GM12878 (cell line): Measurements from ENCODE around the gene TLDC2. TPM values are rescaled to one million over a fixed set of nuclear protein-coding genes. Genes with fewer than 3 reads are reported as not detected.

ENCODE experiments used
- ATAC-seq: fragments of 200-7000 bp; cut with Tn5 transposase; 3 replicates; pipeline ENCODE4 v1.9.1; 2020; ENCODE audit warnings: mild to moderate bottlenecking, moderate library complexity
- BruUV-seq: library from RNA; stranded (reverse); fragments of 400-500 nt; replicated peaks from 2 replicates; lab custom pipeline; 2021; lab: Mats Ljungman, UMichigan
- CTCF ChIA-PET: fragments of 300-600 bp; sonication (Branson Sonifier 250); formaldehyde crosslinking; extraction: SDS; loops from one replicate; lab custom pipeline; 2021; ENCODE audit warnings: inconsistent platforms; lab: Yijun Ruan, JAX
- POLR2A ChIA-PET: fragments of 350-600 bp; formaldehyde crosslinking; extraction: SDS; loops from one replicate; lab custom pipeline; 2021; ENCODE audit warnings: inconsistent platforms; lab: Charles Lee
- RAD21 ChIA-PET: fragments of 300-600 bp; sonication (Branson Sonifier 250); formaldehyde crosslinking; loops from one replicate; lab custom pipeline; 2023; ENCODE audit warnings: antibody characterized with exemption; ENCODE audit not compliant: unreplicated experiment; lab: Charles Lee
- SMC1A ChIA-PET: fragments of 300-600 bp; sonication (Branson Sonifier 250); formaldehyde crosslinking; loops from one replicate; lab custom pipeline; 2023; ENCODE audit not compliant: unreplicated experiment, uncharacterized antibody; lab: Charles Lee
- DNase-seq: peaks from one replicate; pipeline ENCODE4 v3.0.0-alpha.2; 2011; ENCODE audit warnings: low read depth, low spot score
- FAIRE-seq: peaks from 3 replicates; lab custom pipeline; 2011; peaks lifted over from hg19 to GRCh38; lab: Jason Lieb, UNC
- H2AFZ ChIP-seq: 2 replicates; pipeline ENCODE4 v1.6.0; 2011; ENCODE audit warnings: low read depth, low read length, control low read depth; ENCODE audit not compliant: control insufficient read depth
- H3K27ac ChIP-seq: 2 replicates; pipeline ENCODE4 v1.5.1; 2011; ENCODE audit warnings: control low read depth; ENCODE audit not compliant: control insufficient read depth, insufficient read depth
- H3K27me3 ChIP-seq, 2 experiments: replicated peaks in 1 of 2; 2 replicates each; pipeline versions ENCODE4 v1.6.0 to v1.6.1; 2011; ENCODE audit warnings: low read length in 1 of 2; ENCODE audit not compliant: control insufficient read depth in 2 of 2, insufficient read depth in 2 of 2
- H3K36me3 ChIP-seq, 2 experiments: 2 replicates each; pipeline ENCODE4 v1.5.1; 2011; ENCODE audit warnings: low read length in 1 of 2; ENCODE audit not compliant: control insufficient read depth in 2 of 2, insufficient read depth in 2 of 2
- H3K4me1 ChIP-seq: 2 replicates; pipeline ENCODE4 v1.6.1; 2011; ENCODE audit warnings: mild to moderate bottlenecking, low read length, moderate library complexity, mixed read lengths; ENCODE audit not compliant: control insufficient read depth, insufficient read depth
- H3K4me2 ChIP-seq: 2 replicates; pipeline ENCODE4 v1.6.0; 2011; ENCODE audit warnings: control low read depth; ENCODE audit not compliant: control insufficient read depth, insufficient read depth
- H3K4me3 ChIP-seq: fragments of 200-600 bp; sonication (generic); 2 replicates; pipeline ENCODE4 v1.5.1; 2016
- H3K79me2 ChIP-seq: 2 replicates; pipeline ENCODE4 v1.6.0; 2011; ENCODE audit warnings: low read length; ENCODE audit not compliant: control insufficient read depth, insufficient read depth
- H3K9ac ChIP-seq: 2 replicates; pipeline ENCODE4 v1.8.0; 2011; ENCODE audit warnings: low read length, control low read depth, mixed read lengths; ENCODE audit not compliant: control insufficient read depth, insufficient read depth
- H3K9me3 ChIP-seq: replicated peaks from 3 replicates; pipeline ENCODE4 v1.5.1; 2011; ENCODE audit warnings: mild to moderate bottlenecking, low read length; ENCODE audit not compliant: control insufficient read depth, insufficient read depth
- H4K20me1 ChIP-seq: 2 replicates; pipeline ENCODE4 v1.6.0; 2011; ENCODE audit not compliant: control insufficient read depth, insufficient read depth
- BCL11A ChIP-seq: IDR thresholded peaks from 2 replicates; pipeline ENCODE4 v1.6.1; 2011; ENCODE audit warnings: low read depth, low read length
- BHLHE40 ChIP-seq, 2 experiments: fragments of 450-650 bp in 1 of 2; IDR thresholded peaks; 2 replicates each; pipeline ENCODE4 v1.6.1; 2011 to 2017; ENCODE audit warnings: low read depth in 2 of 2, borderline replicate concordance in 1 of 2, improper control_type of control experiment in 1 of 2, low read length in 1 of 2, mild to moderate bottlenecking in 1 of 2
- BRCA1 ChIP-seq: IDR thresholded peaks from 2 replicates; pipeline ENCODE4 v1.6.1; 2011; ENCODE audit warnings: low read depth, low read length, improper control_type of control experiment
- CREM ChIP-seq: IDR thresholded peaks from 2 replicates; pipeline ENCODE4 v1.6.1; 2014; ENCODE audit warnings: antibody characterized with exemption, low read depth
- EGR1 ChIP-seq, 2 experiments: IDR thresholded peaks; 1 replicate in 1 of 2; 2 replicates in 1 of 2; pipeline ENCODE4 v1.6.1; 2011 to 2012; ENCODE audit warnings: low read depth in 2 of 2, low read length in 2 of 2, borderline replicate concordance in 1 of 2, mild to moderate bottlenecking in 1 of 2, moderate library complexity in 1 of 2
- EP300 ChIP-seq, 2 experiments: fragments of 150-350 bp in 1 of 2; IDR thresholded peaks; 2 replicates each; pipeline ENCODE4 v1.6.1; 2011 to 2012; ENCODE audit warnings: low read depth in 2 of 2, low read length in 2 of 2, borderline replicate concordance in 1 of 2, improper control_type of control experiment in 1 of 2, inconsistent platforms in 1 of 2; ENCODE audit not compliant: control insufficient read depth in 1 of 2
- KAT2A ChIP-seq: conservative IDR thresholded peaks from 2 replicates; pipeline ENCODE4 v1.6.1; 2011; ENCODE audit warnings: low read depth, low read length; ENCODE audit not compliant: control insufficient read depth
- NFYA ChIP-seq: IDR thresholded peaks from 2 replicates; pipeline ENCODE4 v1.6.1; 2011; ENCODE audit warnings: low read depth, mild to moderate bottlenecking, low read length, improper control_type of control experiment, borderline replicate concordance
- NR2C1 ChIP-seq: fragments of 450-650 bp; IDR thresholded peaks from 2 replicates; pipeline ENCODE4 v1.6.1; 2017; ENCODE audit warnings: antibody characterized with exemption, mild to moderate bottlenecking, moderate library complexity
- NR2F1 ChIP-seq: fragments of 450-650 bp; conservative IDR thresholded peaks from 2 replicates; pipeline ENCODE4 v1.6.1; 2017; ENCODE audit warnings: mild to moderate bottlenecking
- RBBP5 ChIP-seq: fragments of 200-600 bp; sonication (generic); conservative IDR thresholded peaks from 2 replicates; pipeline ENCODE4 v1.6.1; 2016
- SMAD1 ChIP-seq: fragments of 450-650 bp; IDR thresholded peaks from 2 replicates; pipeline ENCODE4 v1.6.1; 2018; ENCODE audit warnings: mild to moderate bottlenecking, low read depth; ENCODE audit not compliant: partially characterized antibody
- YY1 ChIP-seq: IDR thresholded peaks from 2 replicates; pipeline ENCODE4 v1.6.1; 2011; ENCODE audit warnings: low read depth, mild to moderate bottlenecking, low read length
- ZNF24 ChIP-seq: fragments of 450-650 bp; IDR thresholded peaks from 2 replicates; pipeline ENCODE4 v1.6.1; 2017; ENCODE audit warnings: antibody characterized with exemption, mild to moderate bottlenecking
- WGBS: methylation state at CpG from one replicate; pipeline ENCODE4 v1.1.6; 2016; ENCODE audit warnings: low lambda C conversion rate; ENCODE audit not compliant: insufficient replicate concordance, insufficient coverage; ENCODE audit errors: missing lambda C conversion rate; 5-methylcytosine and 5-hydroxymethylcytosine counted together
- in situ Hi-C: fragments of 300-500 bp; cut with MboI; formaldehyde crosslinking; loops from 9 replicates; pipeline ENCODE4 v1.14.3; 2018; ENCODE audit warnings: mixed read lengths
- intact Hi-C: fragments of 100-400 bp; cut with micrococcal nuclease; formaldehyde crosslinking; loops from one replicate; pipeline ENCODE4 v1.14.2; 2022; ENCODE audit not compliant: unreplicated experiment
- polyA plus RNA-seq, 11 experiments: library from polyadenylated mRNA; depleted of rRNA in 4 of 11; unstranded in 6 of 11; stranded (reverse) in 5 of 11; fragments of >200 nt; fragmentation: Nextera tagmentation in 4 of 11; fragmentation: Illumina TruSeq in 1 of 11; extraction: Ambion mirVana in 4 of 11; extraction: Trizol in 1 of 11; gene quantifications; 1 replicate in 1 of 11; 2 replicates in 10 of 11; pipeline versions ENCODE4 v1.2.1 to v1.2.3, GENCODE V29; 2011 to 2016; ENCODE audit warnings: inconsistent platforms in 2 of 11, missing spikeins in 2 of 11, low read depth in 1 of 11
- total RNA-seq, 4 experiments: library from RNA; depleted of rRNA in 3 of 4; stranded (reverse); fragments of >200 nt in 3 of 4; fragmentation: Illumina TruSeq in 1 of 4; extraction: Trizol in 1 of 4; gene quantifications; 2 replicates each; pipeline versions ENCODE4 v1.2.1 to v1.2.3, GENCODE V29; 2013 to 2021
- TF ChIP-seq, protein P1 (sequence below): fragments of 450-650 bp; conservative IDR thresholded peaks from 2 replicates; pipeline ENCODE4 v1.6.1; 2017; ENCODE audit warnings: mild to moderate bottlenecking, moderate library complexity
- TF ChIP-seq, protein P2 (sequence below): fragments of 450-650 bp; IDR thresholded peaks from 2 replicates; pipeline ENCODE4 v1.6.1; 2017; ENCODE audit warnings: low read depth, mild to moderate bottlenecking, moderate library complexity
- TF ChIP-seq, protein P3 (sequence below): fragments of 450-650 bp; IDR thresholded peaks from 2 replicates; pipeline ENCODE4 v1.6.1; 2017; ENCODE audit warnings: mild to moderate bottlenecking, moderate library complexity

The TLDC2 gene
- total and polyA plus RNA-seq, 10 of the 15 experiments (the other 5 are each of a cell fraction or from before 2014, with no cell fraction given): 0.05 to 0.41 (median 0.21) TPM

DNA sequence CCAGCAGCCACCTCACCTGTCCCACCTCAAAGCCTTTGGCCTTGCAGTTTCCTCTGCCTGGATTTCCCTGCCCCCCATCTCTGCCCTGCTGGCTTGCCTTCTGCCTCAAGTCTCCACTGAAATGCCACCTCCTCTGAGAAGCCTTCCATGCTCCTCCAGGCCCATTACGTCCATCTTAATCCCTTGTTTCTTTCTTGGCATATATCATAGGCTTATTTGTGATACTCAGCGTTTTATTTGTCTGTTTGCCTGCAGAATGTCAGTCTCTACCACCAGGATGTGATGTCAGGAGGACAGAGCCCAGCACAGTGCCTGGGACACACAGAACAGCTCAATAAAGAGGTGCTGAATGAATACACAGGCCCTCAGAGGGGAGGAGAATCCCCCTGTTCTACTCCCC, 24.4 kb upstream of the TLDC2 start:
- Histone ChIP-seq H3K4me2 (peak overlapping the region; percentile 54; the same call in 1 of the 2 replicates), H3K79me2 (peaks cover 10% of the 10 kb centered on the region), H3K9me3 (peaks cover 2% of the 10 kb centered on the region; the same call in 1 of the 3 replicates), H2AFZ (no peak overlapping the region), H3K9ac (no peak overlapping the region), H3K4me3 (no peak overlapping the region), H3K27ac (peak overlapping the region; percentile 40), H3K4me1 (peaks cover 44% of the 10 kb centered on the region), H4K20me1 (no peaks in the 10 kb centered on the region), H3K27me3 (no peaks in the 10 kb centered on the region), H3K36me3 (no peaks in the 10 kb centered on the region; a peak in 2 of 4 replicates)
- FAIRE-seq (no peak), ATAC-seq (no peak), DNase-seq (no peak)
- intact Hi-C loops (no loop called here), in situ Hi-C loops (no loop called here)
- RAD21 ChIA-PET: interaction anchor here (1.4 to 1.6 kb wide), 2 partner anchors 10 to 15 kb away, joined by 5 to 12 read pairs; no protein-coding TSS in a partner anchor
- BruUV-seq: no TSS peak
- CTCF ChIA-PET: interaction anchor here (1.5 to 25.3 kb wide), 3 partner anchors 10 to 13 kb away, joined by 5 to 349 read pairs (median 6); a partner anchor contains a TSS
- SMC1A ChIA-PET: interaction anchor here (0.7 to 2.1 kb wide), 6 partner anchors 9 to 32 kb away, joined by 3 to 10 read pairs (median 4); a partner anchor contains a TSS
- WGBS: 46% methylated on average over 2 of the region's 2 CpGs
- POLR2A ChIA-PET: interaction anchor here (1.6 to 1.8 kb wide), 2 partner anchors 9 to 10 kb away, joined by 6 to 8 read pairs; no protein-coding TSS in a partner anchor
- TF ChIP-seq EGR1 (IDR thresholded peaks at IDR 0.05; ENCODE audit: borderline replicate concordance in 1 of 2, low read depth in 2 of 2, low read length in 2 of 2): no peak
- TF ChIP-seq, protein P1, sequence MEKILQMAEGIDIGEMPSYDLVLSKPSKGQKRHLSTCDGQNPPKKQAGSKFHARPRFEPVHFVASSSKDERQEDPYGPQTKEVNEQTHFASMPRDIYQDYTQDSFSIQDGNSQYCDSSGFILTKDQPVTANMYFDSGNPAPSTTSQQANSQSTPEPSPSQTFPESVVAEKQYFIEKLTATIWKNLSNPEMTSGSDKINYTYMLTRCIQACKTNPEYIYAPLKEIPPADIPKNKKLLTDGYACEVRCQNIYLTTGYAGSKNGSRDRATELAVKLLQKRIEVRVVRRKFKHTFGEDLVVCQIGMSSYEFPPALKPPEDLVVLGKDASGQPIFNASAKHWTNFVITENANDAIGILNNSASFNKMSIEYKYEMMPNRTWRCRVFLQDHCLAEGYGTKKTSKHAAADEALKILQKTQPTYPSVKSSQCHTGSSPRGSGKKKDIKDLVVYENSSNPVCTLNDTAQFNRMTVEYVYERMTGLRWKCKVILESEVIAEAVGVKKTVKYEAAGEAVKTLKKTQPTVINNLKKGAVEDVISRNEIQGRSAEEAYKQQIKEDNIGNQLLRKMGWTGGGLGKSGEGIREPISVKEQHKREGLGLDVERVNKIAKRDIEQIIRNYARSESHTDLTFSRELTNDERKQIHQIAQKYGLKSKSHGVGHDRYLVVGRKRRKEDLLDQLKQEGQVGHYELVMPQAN: no peak
- TF ChIP-seq NR2F1: no peak
- no peak for TF ChIP-seq BHLHE40 (IDR thresholded peaks at IDR 0.05; ENCODE audit: borderline replicate concordance in 1 of 2, low read depth in 2 of 2, low read length in 1 of 2)
- TF ChIP-seq BRCA1: no peak
- TF ChIP-seq, protein P2, sequence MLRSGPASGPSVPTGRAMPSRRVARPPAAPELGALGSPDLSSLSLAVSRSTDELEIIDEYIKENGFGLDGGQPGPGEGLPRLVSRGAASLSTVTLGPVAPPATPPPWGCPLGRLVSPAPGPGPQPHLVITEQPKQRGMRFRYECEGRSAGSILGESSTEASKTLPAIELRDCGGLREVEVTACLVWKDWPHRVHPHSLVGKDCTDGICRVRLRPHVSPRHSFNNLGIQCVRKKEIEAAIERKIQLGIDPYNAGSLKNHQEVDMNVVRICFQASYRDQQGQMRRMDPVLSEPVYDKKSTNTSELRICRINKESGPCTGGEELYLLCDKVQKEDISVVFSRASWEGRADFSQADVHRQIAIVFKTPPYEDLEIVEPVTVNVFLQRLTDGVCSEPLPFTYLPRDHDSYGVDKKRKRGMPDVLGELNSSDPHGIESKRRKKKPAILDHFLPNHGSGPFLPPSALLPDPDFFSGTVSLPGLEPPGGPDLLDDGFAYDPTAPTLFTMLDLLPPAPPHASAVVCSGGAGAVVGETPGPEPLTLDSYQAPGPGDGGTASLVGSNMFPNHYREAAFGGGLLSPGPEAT: no peak
- no peak for TF ChIP-seq SMAD1
- TF ChIP-seq NR2C1: no peak
- TF ChIP-seq KAT2A: no peak
- TF ChIP-seq RBBP5: no peak
- no peak for TF ChIP-seq CREM
- TF ChIP-seq NFYA: no peak
- TF ChIP-seq, protein P3, sequence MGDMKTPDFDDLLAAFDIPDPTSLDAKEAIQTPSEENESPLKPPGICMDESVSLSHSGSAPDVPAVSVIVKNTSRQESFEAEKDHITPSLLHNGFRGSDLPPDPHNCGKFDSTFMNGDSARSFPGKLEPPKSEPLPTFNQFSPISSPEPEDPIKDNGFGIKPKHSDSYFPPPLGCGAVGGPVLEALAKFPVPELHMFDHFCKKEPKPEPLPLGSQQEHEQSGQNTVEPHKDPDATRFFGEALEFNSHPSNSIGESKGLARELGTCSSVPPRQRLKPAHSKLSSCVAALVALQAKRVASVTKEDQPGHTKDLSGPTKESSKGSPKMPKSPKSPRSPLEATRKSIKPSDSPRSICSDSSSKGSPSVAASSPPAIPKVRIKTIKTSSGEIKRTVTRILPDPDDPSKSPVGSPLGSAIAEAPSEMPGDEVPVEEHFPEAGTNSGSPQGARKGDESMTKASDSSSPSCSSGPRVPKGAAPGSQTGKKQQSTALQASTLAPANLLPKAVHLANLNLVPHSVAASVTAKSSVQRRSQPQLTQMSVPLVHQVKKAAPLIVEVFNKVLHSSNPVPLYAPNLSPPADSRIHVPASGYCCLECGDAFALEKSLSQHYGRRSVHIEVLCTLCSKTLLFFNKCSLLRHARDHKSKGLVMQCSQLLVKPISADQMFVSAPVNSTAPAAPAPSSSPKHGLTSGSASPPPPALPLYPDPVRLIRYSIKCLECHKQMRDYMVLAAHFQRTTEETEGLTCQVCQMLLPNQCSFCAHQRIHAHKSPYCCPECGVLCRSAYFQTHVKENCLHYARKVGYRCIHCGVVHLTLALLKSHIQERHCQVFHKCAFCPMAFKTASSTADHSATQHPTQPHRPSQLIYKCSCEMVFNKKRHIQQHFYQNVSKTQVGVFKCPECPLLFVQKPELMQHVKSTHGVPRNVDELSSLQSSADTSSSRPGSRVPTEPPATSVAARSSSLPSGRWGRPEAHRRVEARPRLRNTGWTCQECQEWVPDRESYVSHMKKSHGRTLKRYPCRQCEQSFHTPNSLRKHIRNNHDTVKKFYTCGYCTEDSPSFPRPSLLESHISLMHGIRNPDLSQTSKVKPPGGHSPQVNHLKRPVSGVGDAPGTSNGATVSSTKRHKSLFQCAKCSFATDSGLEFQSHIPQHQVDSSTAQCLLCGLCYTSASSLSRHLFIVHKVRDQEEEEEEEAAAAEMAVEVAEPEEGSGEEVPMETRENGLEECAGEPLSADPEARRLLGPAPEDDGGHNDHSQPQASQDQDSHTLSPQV: no peak
- no peak for TF ChIP-seq ZNF24
- TF ChIP-seq EP300 (IDR thresholded peaks at IDR 0.05; ENCODE audit: borderline replicate concordance in 1 of 2, control insufficient read depth in 1 of 2, low read depth in 2 of 2, low read length in 2 of 2): no peak
- no peak for TF ChIP-seq BCL11A
- no peak for TF ChIP-seq YY1
